Measurements from ENCODE around the gene PIGU. TPM values are rescaled to one million over a fixed set of nuclear protein-coding genes. Genes with fewer than 3 reads are reported as not detected.

PIGU gene
- total RNA-seq, 1 donor from 2014 or later: 40.1 TPM

GRCh38 chr20:34632870-34633452 lies 43.9 kb downstream of the PIGU start:
- H3K4me1 Mint-ChIP-seq: no peaks in the 10 kb centered on the region

GRCh38 chr20:34629904-34630303 lies 47.0 kb downstream of the PIGU start:
- Histone ChIP-seq H3K4me3 (no peak overlapping the region), H3K4me1 (peaks cover under 1% of the 10 kb centered on the region), H2AFZ (replicated peaks) (no peak overlapping the region), H3K9ac (no peak overlapping the region), H3K9me3 (ENCODE audit: low read depth) (no peaks in the 10 kb centered on the region), H3K27ac (no peak overlapping the region), H3K36me3 (peaks cover 4% of the 10 kb centered on the region), H3F3A (ENCODE audit: low read depth) (peaks cover under 1% of the 10 kb centered on the region), H3K4me2 (no peak overlapping the region), H3K79me2 (ENCODE audit: low read depth) (no peaks in the 10 kb centered on the region), H4K20me1 (ENCODE audit: low read depth) (peaks cover under 1% of the 10 kb centered on the region), H3K27me3 (no peaks in the 10 kb centered on the region)
- Mint-ChIP-seq H3K36me3 (peaks cover 11% of the 10 kb centered on the region), H3K9me3 (no peaks in the 10 kb centered on the region), H3K27ac (no peak overlapping the region), H3K4me1 (peaks cover 3% of the 10 kb centered on the region), H3K27me3 (ENCODE audit: insufficient read depth, low read depth) (no peaks in the 10 kb centered on the region), H3K4me3 (no peak overlapping the region)
- no peak for DNase-seq (ENCODE audit: low spot score)
- TF ChIP-seq EZH2phosphoT487 (IDR thresholded peaks at IDR 0.05) (no peak), EZH2 (IDR thresholded peaks at IDR 0.05) (no peak)
- TF ChIP-seq, protein P1, sequence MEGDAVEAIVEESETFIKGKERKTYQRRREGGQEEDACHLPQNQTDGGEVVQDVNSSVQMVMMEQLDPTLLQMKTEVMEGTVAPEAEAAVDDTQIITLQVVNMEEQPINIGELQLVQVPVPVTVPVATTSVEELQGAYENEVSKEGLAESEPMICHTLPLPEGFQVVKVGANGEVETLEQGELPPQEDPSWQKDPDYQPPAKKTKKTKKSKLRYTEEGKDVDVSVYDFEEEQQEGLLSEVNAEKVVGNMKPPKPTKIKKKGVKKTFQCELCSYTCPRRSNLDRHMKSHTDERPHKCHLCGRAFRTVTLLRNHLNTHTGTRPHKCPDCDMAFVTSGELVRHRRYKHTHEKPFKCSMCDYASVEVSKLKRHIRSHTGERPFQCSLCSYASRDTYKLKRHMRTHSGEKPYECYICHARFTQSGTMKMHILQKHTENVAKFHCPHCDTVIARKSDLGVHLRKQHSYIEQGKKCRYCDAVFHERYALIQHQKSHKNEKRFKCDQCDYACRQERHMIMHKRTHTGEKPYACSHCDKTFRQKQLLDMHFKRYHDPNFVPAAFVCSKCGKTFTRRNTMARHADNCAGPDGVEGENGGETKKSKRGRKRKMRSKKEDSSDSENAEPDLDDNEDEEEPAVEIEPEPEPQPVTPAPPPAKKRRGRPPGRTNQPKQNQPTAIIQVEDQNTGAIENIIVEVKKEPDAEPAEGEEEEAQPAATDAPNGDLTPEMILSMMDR (IDR thresholded peaks at IDR 0.05): no peak

More at GRCh38 chr20:34632870-34633452, 43.9 kb downstream of the PIGU start:
- Mint-ChIP-seq H3K27ac (no peak overlapping the region), H3K4me3 (no peak overlapping the region), H3K36me3 (peaks cover 21% of the 10 kb centered on the region), H3K27me3 (ENCODE audit: insufficient read depth, low read depth) (no peaks in the 10 kb centered on the region), H3K9me3 (no peaks in the 10 kb centered on the region)
- no peak overlapping the region for H3K27ac ChIP-seq
- no peak for DNase-seq (ENCODE audit: low spot score)
- peaks cover 4% of the 10 kb centered on the region for H3K36me3 ChIP-seq
- H3K79me2 ChIP-seq (ENCODE audit: low read depth): no peaks in the 10 kb centered on the region
- no peaks in the 10 kb centered on the region for H3K9me3 ChIP-seq (ENCODE audit: low read depth)
- no peak overlapping the region for H3K9ac ChIP-seq
- H3K4me2 ChIP-seq: no peak overlapping the region
- H3K4me1 ChIP-seq: no peaks in the 10 kb centered on the region
- no peak overlapping the region for H3K4me3 ChIP-seq
- no peaks in the 10 kb centered on the region for H4K20me1 ChIP-seq (ENCODE audit: low read depth)
- no peaks in the 10 kb centered on the region for H3K27me3 ChIP-seq
- TF ChIP-seq, protein P1 (IDR thresholded peaks at IDR 0.05): no peak
- TF ChIP-seq EZH2phosphoT487 (IDR thresholded peaks at IDR 0.05) (no peak), EZH2 (IDR thresholded peaks at IDR 0.05) (no peak)
- no peak overlapping the region for H2AFZ ChIP-seq (replicated peaks)
- no peaks in the 10 kb centered on the region for H3F3A ChIP-seq (ENCODE audit: low read depth)

DNA sequence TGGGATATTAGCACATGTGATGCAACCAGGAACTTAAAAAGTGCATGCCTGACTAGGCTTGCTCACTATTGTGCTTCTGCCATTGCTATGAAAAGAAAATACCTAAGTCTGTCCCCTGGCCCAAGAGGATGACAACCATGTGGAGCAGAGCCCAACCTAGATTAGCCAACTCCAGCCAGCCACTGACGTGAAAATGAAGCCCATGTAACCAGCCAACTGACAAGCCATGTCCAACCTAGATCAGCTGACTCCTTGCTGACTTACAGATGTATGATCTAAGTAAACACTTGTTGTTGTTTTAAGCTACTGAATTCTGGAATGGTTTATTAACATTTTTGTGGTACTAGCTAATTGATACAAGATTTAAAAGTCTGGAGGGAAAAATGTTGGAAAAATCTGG lies 47.5 kb downstream of the PIGU start:
- H3K27ac ChIP-seq: no peak overlapping the region
- DNase-seq (ENCODE audit: low spot score): no peak
- peaks cover 6% of the 10 kb centered on the region for H3K4me1 ChIP-seq
- peaks cover 6% of the 10 kb centered on the region for H3F3A ChIP-seq (ENCODE audit: low read depth)
- H3K9ac ChIP-seq: no peak overlapping the region
- no peaks in the 10 kb centered on the region for H3K79me2 ChIP-seq (ENCODE audit: low read depth)
- H3K27me3 ChIP-seq: no peaks in the 10 kb centered on the region
- Mint-ChIP-seq H3K4me3 (no peak overlapping the region), H3K27me3 (ENCODE audit: insufficient read depth, low read depth) (no peaks in the 10 kb centered on the region), H3K4me1 (peaks cover 8% of the 10 kb centered on the region), H3K9me3 (no peaks in the 10 kb centered on the region), H3K27ac (no peak overlapping the region), H3K36me3 (peaks cover 10% of the 10 kb centered on the region)
- H4K20me1 ChIP-seq (ENCODE audit: low read depth): peaks cover 4% of the 10 kb centered on the region
- TF ChIP-seq, protein P1 (IDR thresholded peaks at IDR 0.05): no peak
- TF ChIP-seq EZH2phosphoT487 (IDR thresholded peaks at IDR 0.05) (no peak), EZH2 (IDR thresholded peaks at IDR 0.05) (no peak)
- no peak overlapping the region for H3K4me2 ChIP-seq
- no peak overlapping the region for H2AFZ ChIP-seq (replicated peaks)
- peaks cover 4% of the 10 kb centered on the region for H3K36me3 ChIP-seq
- H3K4me3 ChIP-seq: no peak overlapping the region
- no peaks in the 10 kb centered on the region for H3K9me3 ChIP-seq (ENCODE audit: low read depth)
